KOPT-K1 (cell line): ENCODE results near the gene FBXO9.
A peak's percentile ranks its signal among the peaks of the same experiment; 100 is the strongest.
"Not testable (repeated sequence)": the region's sequence is repeated elsewhere in the genome, so short reads cannot be mapped to it uniquely, and the experiment has no call there.

ENCODE experiments used
- H3K27ac ChIP-seq: fragments of 200-600 bp; sonication (generic); 2 replicates; pipeline ENCODE4 v1.5.1; 2016; ENCODE audit warnings: antibody characterized with exemption, mild to moderate bottlenecking, low read depth, low read length; ENCODE audit not compliant: poor library complexity, severe bottlenecking
- H3K36me3 ChIP-seq: fragments of 200-600 bp; sonication (generic); 2 replicates; pipeline ENCODE4 v1.5.1; 2017; ENCODE audit warnings: antibody characterized with exemption, mild to moderate bottlenecking, low read length, moderate library complexity; ENCODE audit not compliant: insufficient read depth
- H3K9me3 ChIP-seq: fragments of 200-600 bp; sonication (generic); 2 replicates; pipeline ENCODE4 v1.5.1; 2017; ENCODE audit warnings: antibody characterized with exemption, low read length, mild to moderate bottlenecking; ENCODE audit not compliant: insufficient read depth, poor library complexity, severe bottlenecking

Gene FBXO9

GRCh38 chr6:53059648-53060589, 5.3 kb upstream of the FBXO9 start:
- Histone ChIP-seq H3K9me3 (no peaks in the 10 kb centered on the region), H3K27ac (no peak overlapping the region), H3K36me3 (no peaks in the 10 kb centered on the region)

DNA sequence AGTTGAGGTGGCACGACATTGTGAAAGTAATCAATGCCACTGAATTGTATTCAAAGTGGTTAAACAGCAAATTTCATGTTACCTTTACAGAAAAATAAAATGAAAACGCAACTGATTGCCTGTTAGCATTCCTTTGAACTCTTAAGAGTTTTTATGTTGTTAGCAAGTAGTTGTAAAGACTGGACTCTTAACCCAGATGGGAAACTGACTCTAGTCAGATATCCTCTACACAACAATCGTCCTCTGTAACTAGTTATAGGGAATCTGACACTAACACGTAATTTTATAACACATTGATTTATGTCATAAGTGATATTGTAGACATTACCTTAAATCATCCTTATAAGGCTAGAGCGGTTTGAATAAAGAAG, 3.0 kb upstream of the FBXO9 start:
- no peaks in the 10 kb centered on the region for H3K9me3 ChIP-seq
- peak overlapping the region; percentile 57 for H3K27ac ChIP-seq
- H3K36me3 ChIP-seq = no peaks in the 10 kb centered on the region

DNA sequence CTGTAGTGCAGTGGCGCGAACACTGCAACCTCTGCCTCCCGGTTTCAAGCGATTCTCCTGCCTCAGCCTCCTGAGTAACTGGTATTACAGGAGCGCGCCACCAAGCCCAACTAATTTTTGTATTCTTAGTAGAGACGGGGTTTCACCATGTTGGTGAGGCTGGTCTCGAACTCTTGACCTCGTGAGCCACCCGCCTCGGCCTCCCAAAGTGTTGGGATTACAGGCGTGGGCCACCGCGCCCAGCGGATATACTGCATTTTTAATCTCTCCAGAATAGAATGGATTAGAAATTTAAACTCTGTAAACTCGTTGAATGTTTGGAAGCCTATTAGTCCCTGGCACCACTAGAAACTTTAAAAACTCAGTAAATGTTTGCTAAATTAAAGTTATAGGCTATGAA, 949 bp upstream of the FBXO9 start:
- not testable (repeated sequence) for H3K36me3 ChIP-seq, H3K9me3 ChIP-seq, H3K27ac ChIP-seq

GRCh38 chr6:53064726-53065265, 408 bp upstream of the FBXO9 start:
- Histone ChIP-seq H3K27ac (peak overlapping the region; percentile 74), H3K9me3 (no peaks in the 10 kb centered on the region), H3K36me3 (peaks cover 8% of the 10 kb centered on the region; the same call in 1 of the 2 replicates)

DNA sequence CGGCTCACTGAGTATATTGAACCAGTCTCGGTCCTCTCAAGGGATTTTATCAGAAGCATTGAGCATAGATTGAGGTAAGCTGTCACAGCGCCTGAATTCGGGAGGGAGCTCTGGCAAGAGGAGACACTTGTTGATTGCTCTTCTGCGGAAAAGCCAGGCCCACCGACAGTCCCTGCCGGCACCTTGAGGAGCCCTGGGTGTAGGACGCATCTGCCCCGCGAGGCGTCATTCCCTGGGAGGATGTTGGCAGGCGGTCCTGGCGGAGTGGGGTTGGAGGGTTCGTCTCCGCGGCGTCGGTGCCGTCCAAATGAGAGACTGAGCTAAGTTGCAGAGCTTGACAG, 843 bp downstream of the FBXO9 start:
- H3K27ac ChIP-seq = peak overlapping the region; percentile 74
- H3K9me3 ChIP-seq = no peaks in the 10 kb centered on the region
- peaks cover 11% of the 10 kb centered on the region; the same call in 1 of the 2 replicates for H3K36me3 ChIP-seq

DNA sequence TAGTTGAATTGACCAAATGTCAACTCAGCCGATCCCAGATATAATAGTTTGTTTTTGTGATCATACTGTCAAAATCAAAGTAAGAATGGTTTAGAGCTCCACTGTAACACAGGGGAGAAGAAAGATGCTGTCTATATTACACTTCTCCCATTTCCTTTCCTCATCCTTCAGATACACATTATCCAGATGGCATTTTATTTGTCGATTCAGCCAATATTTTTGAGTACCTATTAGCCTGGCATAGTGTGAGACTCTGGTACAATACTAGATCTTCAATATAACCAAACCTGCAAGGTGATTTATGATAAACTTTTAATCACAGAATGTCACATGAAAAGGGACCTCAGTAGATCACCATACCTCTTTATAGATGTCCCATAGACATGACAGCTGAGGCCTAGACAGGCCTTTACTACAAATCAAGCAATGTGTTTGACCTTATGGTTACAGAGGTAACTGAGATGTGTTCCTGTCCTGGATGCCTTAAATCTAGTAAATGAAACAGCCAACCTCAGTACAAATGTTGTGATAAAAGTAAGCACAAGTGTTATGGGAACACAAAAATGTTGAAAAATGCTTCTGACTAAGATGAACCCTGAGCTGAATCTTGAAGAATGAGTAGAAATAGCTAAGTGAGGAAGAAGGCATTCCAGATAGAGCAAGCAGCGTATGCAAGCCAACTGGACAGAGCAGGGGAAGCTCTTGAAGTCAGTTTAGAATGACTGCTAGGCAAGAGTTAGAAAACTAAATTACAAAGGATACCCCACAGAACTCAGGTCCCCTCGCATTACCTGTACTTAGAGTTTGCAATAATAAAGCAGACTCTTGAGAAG, 1.9 kb downstream of the FBXO9 start:
- no peak overlapping the region for H3K27ac ChIP-seq
- no peaks in the 10 kb centered on the region for H3K9me3 ChIP-seq
- H3K36me3 ChIP-seq = peaks cover 22% of the 10 kb centered on the region

DNA sequence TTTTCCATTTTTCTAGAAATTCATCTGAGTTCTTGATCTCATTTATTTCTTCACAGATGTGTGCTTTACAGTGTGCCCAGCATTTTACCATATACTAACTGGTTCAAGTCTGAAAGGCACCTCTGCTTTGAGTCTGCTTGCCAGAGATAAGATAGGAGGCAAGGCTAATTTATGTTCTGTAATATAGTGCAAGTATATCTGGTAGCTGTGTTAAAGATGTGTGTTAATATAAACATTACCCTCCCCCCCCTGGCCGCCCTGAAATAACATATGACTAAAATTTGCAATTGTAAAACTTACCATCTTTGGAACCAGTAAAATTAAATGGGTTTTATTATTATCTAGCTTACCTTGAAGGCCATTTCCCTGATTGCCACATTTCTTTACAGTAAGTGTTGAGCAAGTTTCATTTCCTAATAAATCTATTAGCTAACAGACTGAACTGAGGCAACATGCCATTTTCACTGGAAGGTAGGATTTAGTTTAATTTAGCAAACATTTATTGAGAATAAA, 2.7 kb downstream of the FBXO9 start:
- Histone ChIP-seq H3K9me3 (no peaks in the 10 kb centered on the region), H3K36me3 (peaks cover 30% of the 10 kb centered on the region), H3K27ac (no peak overlapping the region)

DNA sequence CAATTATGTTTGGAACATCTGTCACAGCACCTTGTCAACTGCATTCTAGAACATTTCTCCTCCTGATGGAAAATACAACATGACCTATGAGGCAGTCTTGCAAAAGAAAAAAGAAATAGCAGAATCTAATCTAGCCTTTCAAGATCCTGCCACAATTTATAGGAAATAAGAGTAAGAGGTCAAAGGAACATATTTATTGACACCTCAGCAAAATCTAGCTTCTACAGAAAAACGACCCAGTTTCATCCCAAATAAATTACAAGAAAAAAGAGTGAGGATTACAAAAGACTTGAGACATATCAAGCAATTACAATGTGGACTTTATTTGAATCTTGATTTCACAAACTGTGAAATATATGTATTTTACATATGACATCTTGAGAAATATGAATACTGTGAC, 4.2 kb downstream of the FBXO9 start:
- Histone ChIP-seq H3K27ac (no peak overlapping the region), H3K9me3 (no peaks in the 10 kb centered on the region), H3K36me3 (peaks cover 45% of the 10 kb centered on the region)

DNA sequence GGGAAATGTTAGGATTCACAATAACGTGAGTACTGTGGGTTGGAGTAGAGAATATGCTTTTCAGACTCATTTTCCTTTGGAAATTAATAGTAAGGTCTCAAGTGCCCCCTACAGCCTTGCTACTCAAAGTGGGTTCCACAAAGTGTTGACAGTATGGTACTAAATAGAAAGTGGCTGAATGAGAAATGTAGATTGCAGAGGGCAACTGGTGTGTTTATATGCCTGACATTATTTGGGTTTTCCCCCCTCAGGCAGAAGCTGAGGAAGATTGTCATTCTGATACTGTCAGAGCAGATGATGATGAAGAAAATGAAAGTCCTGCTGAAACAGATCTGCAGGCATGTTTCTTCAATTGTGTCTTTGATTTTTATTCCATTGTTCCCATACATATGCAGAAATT, 5.6 kb downstream of the FBXO9 start:
- no peak overlapping the region for H3K27ac ChIP-seq
- no peaks in the 10 kb centered on the region for H3K9me3 ChIP-seq
- H3K36me3 ChIP-seq = peaks cover 59% of the 10 kb centered on the region

DNA sequence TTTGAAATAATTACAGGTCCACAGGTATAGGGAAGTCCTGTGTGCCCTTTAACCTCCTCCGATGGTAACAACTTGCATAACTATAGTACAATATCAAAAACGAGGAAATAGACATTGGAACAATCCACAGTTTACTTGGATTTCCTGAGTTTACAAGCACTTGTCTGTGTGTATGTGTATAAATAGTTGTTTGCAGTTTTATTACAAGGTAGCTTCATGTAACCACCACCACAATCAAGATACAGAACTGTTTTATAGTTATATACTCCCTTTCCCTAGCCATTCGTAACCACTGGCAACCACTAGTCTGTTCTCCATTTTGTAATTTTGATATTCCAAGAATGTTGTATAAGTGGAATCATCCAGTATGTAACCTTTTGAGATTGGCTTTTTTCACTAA, 9.1 kb downstream of the FBXO9 start:
- Histone ChIP-seq H3K9me3 (no peaks in the 10 kb centered on the region), H3K36me3 (peaks cover 86% of the 10 kb centered on the region), H3K27ac (no peak overlapping the region)

DNA sequence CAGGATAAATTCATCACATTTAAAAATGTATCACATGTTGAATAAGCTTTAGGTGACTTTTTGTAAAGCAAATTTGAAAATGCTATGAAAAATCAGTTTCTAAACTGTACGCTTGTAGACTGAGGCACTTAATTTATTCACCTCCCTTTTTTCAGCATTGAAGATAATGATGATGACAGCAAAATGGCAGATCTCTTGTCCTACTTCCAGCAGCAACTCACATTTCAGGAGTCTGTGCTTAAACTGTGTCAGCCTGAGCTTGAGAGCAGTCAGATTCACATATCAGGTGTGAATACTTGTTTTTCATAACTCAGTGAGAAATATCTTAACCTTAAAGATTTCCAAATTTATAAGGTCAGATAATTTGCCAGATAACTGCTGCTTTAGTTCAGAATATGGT, 15.6 kb downstream of the FBXO9 start:
- Histone ChIP-seq H3K9me3 (no peaks in the 10 kb centered on the region), H3K36me3 (peaks cover 93% of the 10 kb centered on the region), H3K27ac (no peak overlapping the region)

- Histone ChIP-seq H3K36me3 (peaks cover 90% of the 10 kb centered on the region), H3K27ac (no peak overlapping the region), H3K9me3 (no peaks in the 10 kb centered on the region)
Observed at GRCh38 chr6:53086302-53086701, 21.1 kb downstream of the FBXO9 start.

DNA sequence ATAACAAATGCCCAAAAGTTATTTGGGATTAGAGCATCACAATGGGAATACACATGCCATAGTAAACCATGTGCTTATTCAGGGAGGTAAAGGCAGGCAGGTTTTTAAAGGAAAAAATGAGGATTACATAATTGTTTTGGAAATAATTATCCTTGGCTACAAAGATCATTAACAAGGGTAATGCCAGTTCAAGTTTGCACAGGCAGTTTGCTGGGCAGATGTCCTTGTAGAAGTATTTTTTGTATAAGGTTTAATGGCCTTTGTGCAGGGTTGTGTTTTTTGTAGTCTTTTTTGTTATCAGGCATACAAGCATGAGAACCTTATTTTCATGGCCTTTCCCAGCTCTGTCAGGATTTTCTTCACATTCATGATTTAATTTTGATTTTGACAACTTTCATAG, 24.7 kb downstream of the FBXO9 start:
- no peaks in the 10 kb centered on the region for H3K9me3 ChIP-seq
- peaks cover 92% of the 10 kb centered on the region for H3K36me3 ChIP-seq

GRCh38 chr6:53090576-53090975, 25.4 kb downstream of the FBXO9 start:
- Histone ChIP-seq H3K27ac (no peak overlapping the region), H3K36me3 (peaks cover 93% of the 10 kb centered on the region)

More for the DNA sequence above, 24.7 kb downstream of the FBXO9 start:
- H3K27ac ChIP-seq = no peak overlapping the region

GRCh38 chr6:53095270-53095669, 30.1 kb downstream of the FBXO9 start:
- H3K27ac ChIP-seq = no peak overlapping the region
- H3K9me3 ChIP-seq = no peaks in the 10 kb centered on the region
- peaks cover 93% of the 10 kb centered on the region for H3K36me3 ChIP-seq

More at GRCh38 chr6:53090576-53090975, 25.4 kb downstream of the FBXO9 start:
- H3K9me3 ChIP-seq = no peaks in the 10 kb centered on the region
